Stimulated activated CD8-positive, alpha-beta memory T cell treated with anti-CD3 and anti-CD28 coated beads, Interleukin-12 subunit alpha, Interleukin-12 subunit beta, amount 100 ng/mL, for 24 hours (primary cell): ENCODE measurements around the gene RFC5.
"Not testable (repeated sequence)": the region's sequence is repeated elsewhere in the genome, so short reads cannot be mapped to it uniquely, and the experiment has no call there.

ENCODE experiments used
- DNase-seq: peaks from one replicate; pipeline ENCODE4 v3.0.0-alpha.2; 2020; ENCODE audit errors: extremely low read depth

Gene RFC5

DNA sequence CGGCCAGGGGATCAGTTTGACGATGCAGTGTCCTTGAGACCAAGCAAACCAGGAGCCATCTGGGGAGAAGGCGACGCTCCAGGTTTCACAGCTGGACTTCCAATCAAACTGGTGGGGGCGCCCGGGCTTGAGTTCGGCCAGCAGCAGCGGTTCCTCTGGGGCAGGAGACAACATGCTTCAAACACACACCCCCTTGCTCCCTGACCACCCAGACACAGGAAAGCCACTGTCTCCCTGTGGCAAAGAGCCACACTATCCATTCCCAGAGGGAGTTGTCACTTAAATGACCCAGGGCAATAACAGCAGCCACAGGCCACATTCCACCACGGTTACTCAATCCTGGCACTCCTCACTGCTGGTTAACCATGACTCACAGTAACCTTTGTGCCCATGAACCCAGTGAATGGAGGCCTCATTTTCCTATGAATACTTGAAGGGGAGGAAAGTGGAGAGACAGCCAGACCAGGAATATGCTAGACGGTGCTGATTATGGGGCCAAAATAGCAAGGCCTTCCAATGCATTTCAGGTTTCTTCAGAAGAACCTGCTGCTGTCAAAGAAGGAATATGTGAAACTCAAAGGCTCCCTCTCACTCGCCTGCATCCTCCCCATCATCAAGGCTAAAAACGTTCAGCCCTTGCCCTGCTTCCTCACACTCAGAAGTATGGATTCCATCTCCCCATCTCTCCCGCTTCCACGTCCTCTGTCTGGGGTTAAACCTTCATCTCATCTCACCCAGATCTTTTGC is 36.0 kb downstream of the RFC5 start:
- DNase-seq, result no peak

DNA sequence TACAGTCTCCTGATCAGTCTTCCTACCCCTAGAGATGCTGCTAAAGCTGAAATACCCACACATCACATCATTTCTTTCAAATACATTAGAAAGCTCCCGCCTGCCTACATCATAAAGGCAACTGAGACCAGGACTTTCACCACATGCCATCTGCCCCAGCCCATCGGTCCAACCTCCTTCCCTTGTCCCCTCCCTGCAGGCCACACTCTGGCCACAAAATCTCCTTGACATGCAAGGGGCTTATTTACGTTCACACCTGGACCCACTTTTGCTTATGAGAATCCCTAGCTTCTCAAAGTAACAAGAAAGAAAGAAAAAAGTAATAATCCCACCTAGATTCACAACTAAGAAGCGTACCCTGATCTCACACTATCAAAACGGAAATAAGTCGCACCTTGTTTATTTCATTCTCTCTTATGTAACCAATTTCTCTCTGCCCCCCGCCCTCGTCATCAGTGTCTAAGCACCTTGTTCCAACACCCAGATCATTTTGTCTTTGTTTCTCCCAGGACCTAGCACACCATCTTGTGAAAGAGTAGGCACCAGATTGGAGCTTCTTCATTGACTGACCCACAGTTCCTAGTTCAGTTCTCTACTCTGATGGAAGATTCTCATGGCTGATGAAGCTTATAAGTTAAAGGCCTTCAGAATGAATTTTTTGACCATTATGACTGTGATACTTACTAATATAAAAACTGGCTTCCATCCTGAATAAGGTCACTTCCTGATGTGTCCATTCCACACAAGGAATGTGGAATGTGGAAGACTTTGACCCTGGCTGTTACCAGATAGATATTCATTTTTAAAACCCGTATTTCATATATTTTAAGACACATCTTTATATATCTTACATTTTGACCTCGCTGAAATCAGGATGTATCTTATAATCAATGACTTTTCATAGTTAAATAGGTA is 36.8 kb downstream of the RFC5 start:
- no peak for DNase-seq

GRCh38 chr12:118055144-118055557 is 38.6 kb downstream of the RFC5 start:
- DNase-seq, result peak; percentile 53

- DNase-seq, result no peak
Observed at GRCh38 chr12:118055865-118056773, 39.6 kb downstream of the RFC5 start.

DNA sequence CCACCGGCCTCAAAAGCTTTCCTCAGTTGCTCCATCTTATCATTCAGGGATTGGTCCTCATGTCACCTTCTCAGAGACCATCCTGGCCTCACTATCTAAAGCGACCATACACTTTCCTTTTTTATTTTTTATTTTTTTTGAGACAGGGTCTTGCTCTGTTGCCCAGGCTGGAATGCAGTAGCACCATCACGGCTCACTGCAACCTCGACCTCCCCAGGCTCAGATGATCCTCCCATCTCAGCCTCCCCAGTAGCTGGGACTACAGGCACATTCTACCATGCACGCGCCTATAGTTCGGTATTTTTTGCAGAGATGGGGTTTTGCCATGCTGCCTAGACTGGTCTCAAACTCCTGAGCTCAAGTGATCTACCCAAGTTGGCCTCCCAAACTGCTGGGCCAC is 41.7 kb downstream of the RFC5 start:
- no peak for DNase-seq

DNA sequence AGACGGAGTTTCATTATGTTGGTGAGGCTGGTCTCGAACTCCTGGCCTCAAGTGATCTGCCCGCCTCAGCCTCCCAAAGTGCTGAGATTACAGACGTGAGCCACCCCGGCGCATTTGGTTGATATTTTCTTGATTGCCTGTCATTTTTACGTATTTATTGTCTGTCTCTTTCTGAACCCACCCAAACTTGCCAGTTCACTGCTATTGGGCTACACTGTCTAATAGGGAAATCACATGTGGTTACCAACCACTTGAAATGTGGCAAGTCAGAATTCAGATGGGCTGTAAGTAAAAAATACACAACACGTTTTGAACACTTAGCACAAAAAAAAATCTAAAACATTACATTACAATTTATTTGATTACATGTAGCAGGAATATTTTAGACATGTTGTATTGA is 42.4 kb downstream of the RFC5 start:
- no peak for DNase-seq

DNA sequence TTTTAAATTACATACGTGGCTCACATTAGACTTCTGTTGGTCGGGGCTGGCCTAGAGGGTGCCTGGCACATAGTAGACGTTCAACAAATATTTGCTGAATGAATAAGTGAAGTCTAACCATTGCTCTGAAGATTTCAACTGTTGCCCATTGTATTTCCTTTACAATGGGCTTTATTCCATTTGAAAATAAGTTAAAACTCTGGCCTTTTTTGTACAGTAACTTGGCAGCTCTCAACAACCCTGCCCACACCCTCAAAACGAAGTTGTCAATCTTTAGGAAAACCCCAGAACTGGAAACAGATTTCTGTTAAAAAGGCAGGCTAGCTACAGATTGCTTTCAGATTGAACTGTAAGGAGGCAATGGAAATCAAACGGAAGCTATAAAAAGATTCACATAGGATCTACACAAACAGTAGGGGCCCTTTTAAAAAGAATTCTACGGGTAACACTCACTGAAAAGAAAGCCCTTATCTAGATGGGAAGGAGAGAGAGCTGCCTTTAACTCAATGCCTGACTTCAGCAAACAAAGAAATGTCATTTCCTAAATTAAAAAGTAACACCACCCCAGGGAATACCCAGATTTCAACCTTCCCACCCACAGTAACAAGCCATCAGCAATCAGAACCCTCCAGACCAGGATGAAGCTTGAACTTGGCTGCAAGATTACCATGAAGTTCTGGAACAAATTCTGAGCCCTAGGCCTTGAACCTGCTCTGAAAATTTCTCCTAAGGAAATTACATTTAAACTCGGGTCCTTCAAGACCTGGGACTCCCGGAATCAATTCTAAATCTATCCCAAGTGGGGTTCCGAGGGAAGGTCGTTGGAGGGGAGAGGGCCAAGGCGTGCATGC is 43.1 kb downstream of the RFC5 start:
- no peak for DNase-seq

DNA sequence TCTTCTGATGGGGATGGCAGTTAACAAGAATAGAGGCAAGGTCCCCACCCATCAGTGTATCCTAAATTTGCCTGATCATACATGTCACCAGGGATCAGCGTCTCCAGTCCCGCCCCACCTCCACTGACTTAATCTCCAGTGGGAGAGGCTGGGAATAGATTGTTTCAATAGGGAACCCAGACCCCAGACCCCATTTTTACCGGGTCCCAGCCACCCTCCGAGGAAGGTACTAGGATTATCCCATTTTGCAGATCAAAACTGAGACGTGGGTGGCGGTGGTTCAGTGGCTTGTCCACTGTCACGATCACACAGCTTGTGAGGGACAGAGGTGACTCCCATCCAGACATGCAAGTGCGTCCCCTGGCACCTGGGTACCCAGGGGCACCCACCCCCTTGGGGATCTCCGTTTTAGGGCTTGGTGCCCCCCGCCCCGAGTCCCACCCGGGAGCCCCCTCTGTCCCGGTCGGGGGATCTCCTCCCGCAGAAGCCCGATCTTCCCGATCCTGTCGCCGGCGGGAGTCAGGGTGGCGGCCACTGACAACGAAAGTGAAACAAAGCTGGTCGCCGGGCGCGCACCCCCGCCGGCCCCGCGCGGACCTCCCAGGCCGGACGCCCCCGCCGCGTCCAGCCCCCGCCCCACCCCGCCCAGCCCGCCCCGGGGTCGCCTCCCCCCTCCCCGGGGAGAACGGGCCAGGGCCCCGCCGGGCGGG is 44.0 kb downstream of the RFC5 start:
- no peak for DNase-seq

GRCh38 chr12:118061011-118061872 is 44.7 kb downstream of the RFC5 start, which contains the start of gene WSB2:
WSB2 (minus strand) TSS chr12:118061179; CDS start chr12:118061048, 131 bp downstream.
- DNase-seq, result no peak

- no peak for DNase-seq
Observed at GRCh38 chr12:118061873-118062843, 45.7 kb downstream of the RFC5 start.

- DNase-seq, result no peak
Observed at GRCh38 chr12:118063576-118064391, 47.3 kb downstream of the RFC5 start.

- no peak for DNase-seq
Observed at GRCh38 chr12:118064608-118065007, 48.1 kb downstream of the RFC5 start.

DNA sequence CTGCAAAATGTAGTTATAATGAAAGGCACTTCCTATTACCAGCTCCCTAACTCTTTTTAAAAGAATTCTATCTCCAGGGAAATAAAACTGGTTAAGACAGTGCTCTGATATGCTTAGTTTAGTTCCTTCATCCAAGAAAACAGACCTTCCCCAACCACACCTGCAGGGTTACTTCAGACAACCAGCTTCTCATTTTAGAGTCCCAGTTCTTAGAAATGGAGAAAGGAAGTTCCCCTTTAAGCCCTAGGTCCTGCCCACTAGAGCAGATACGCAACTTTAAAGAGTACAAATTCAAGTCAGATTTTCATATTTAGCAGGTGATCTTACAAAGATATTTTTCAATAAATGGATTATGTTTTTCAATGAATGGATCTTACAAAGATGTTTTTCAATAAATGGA is 48.9 kb downstream of the RFC5 start:
- DNase-seq, result no peak

- DNase-seq, result no peak
Observed at GRCh38 chr12:118068445-118068844, 51.9 kb downstream of the RFC5 start.

DNA sequence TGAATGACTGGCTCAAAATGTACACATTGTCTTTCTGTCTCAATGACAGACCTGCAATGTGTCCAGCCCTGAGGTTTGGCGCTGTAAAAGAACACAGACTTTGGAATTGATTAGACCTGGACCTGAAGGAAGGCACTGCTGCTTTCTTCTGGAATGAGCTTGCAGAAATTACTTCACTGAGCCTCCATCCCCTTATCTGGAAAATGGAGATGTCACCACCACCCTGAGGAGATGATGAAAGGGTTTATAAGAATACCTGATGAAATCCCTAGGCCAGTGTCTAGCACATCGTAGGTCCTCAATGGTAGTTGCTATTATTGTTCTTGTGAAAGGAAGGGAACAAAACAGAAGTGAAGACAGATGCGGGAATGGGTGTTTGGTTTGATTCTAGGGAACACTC is 54.1 kb downstream of the RFC5 start:
- no peak for DNase-seq

DNA sequence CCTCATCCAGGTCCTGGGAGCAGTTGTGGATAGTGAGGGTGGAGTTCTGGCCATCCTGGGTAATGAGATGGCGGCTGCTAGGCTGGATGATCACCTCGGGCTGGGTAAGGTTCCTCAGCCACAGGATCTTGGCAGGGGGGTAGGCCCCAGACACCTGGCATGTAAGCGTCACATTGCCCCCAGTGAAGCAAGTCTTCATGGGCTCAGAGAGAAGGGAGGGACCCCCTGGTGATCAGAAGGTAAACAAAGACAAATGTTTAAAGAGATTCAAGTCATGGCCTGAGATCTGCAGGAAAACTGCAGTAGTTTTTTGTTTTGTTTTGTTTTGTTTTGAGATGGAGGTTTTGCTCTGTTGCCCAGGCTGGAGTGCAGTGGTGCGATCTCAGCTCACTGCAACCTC is 57.3 kb downstream of the RFC5 start:
- no peak for DNase-seq

DNA sequence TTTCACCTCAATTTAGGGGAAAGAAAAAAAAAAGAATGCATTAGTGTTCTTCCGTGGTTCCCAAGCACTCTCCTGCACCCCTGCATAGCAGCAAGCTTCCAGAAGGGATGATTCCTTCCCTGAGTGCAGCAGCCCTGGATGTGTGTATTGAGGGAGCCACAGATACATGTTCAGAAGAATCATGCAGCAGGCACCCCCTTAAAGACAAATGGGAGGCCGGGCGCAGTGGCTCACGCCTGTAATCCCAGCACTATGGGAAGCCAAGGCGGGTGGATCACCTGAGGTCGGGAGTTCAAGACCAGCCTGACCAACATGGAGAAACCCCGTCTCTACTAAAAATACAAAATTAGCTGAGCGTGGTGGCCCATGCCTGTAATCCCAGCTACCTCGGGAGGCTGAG is 65.0 kb downstream of the RFC5 start:
- not testable (repeated sequence) for DNase-seq
